HL-60 (cell line): ENCODE results near the gene EFHB.

Source experiments
- GABPA ChIP-seq: IDR thresholded peaks from 2 replicates; pipeline ENCODE4 v1.6.1; 2012; ENCODE audit warnings: low read depth
- POLR2AphosphoS5 ChIP-seq: IDR thresholded peaks from 2 replicates; pipeline ENCODE4 v1.6.1; 2012; ENCODE audit warnings: low read depth
- REST ChIP-seq: IDR thresholded peaks from 2 replicates; pipeline ENCODE4 v1.6.1; 2012; ENCODE audit warnings: low read depth; ENCODE audit not compliant: insufficient replicate concordance
- SPI1 ChIP-seq: IDR thresholded peaks from 2 replicates; pipeline ENCODE4 v1.6.1; 2012; ENCODE audit warnings: low read depth, mild to moderate bottlenecking, borderline replicate concordance
- TF ChIP-seq, protein P1 (sequence below): IDR thresholded peaks from one replicate; pipeline ENCODE4 v1.5.1; 2011; ENCODE audit warnings: low read length, control low read depth, inconsistent platforms; ENCODE audit not compliant: insufficient read depth

- TF ChIP-seq, protein P1, sequence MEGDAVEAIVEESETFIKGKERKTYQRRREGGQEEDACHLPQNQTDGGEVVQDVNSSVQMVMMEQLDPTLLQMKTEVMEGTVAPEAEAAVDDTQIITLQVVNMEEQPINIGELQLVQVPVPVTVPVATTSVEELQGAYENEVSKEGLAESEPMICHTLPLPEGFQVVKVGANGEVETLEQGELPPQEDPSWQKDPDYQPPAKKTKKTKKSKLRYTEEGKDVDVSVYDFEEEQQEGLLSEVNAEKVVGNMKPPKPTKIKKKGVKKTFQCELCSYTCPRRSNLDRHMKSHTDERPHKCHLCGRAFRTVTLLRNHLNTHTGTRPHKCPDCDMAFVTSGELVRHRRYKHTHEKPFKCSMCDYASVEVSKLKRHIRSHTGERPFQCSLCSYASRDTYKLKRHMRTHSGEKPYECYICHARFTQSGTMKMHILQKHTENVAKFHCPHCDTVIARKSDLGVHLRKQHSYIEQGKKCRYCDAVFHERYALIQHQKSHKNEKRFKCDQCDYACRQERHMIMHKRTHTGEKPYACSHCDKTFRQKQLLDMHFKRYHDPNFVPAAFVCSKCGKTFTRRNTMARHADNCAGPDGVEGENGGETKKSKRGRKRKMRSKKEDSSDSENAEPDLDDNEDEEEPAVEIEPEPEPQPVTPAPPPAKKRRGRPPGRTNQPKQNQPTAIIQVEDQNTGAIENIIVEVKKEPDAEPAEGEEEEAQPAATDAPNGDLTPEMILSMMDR, result no peak
- TF ChIP-seq POLR2AphosphoS5 (no peak), SPI1 (no peak), GABPA (no peak), REST (no peak)
These were observed at the start of gene EFHB for GRCh38 chr3:19934098-19934566.
